ENCODE results near the gene ARHGAP31. TPM values are rescaled to one million over a fixed set of nuclear protein-coding genes. Genes with fewer than 3 reads are reported as not detected.
A peak's percentile ranks its signal among the peaks of the same experiment; 100 is the strongest.

The ARHGAP31 gene
- 10 to 100 TPM; 21.8 to 48.7 (median 22.9) TPM for total RNA-seq

DNA sequence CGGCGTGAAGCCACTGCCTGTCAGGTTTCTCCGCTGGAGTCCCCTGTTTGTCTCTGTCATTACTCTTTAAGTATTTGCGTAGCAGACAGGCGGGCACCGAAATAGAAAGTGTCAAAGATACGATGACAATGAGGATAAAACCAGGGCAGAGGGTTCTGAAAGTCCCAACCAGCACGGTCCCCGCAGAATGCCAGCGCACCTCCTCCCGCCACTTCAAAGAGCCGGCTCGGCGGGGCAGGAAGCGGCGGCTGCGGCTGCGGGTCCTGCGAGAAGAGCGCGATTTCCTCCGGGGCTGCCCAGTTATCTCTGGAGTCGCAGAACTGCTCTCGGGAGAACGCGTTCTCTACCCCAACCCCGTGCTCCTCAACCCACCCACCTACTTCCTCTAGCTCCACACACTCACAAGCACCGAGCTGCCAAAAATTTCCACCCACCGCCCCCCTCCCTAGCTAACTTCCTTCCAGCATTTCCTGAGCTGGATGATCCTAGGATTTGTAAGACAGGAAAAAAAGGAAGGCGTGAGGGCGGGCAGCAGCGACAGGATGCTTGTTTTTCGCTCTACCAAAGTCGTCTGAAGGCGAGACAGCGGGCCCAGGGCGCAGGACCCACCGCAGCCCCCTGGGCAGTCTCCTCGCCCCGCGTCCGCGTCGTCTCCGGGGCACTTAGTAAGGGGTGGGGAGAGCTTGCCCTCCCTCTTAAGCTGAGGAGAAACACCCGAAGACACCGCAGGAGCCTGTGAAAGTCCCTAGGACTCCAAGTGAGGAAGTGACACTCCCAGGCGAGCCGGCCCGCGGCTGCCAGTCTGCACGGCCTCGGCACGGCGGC is at the start of gene ARHGAP31:
TSS of gene ARHGAP31 (plus strand) at position 513 of the 825 bp plus-strand sequence. CDS start 522 bp downstream, outside the sequence.
- intact Hi-C loops (cut with DNase I; ENCODE audit: low total_unique reads), result no loop called here
- H3K4me3 ChIP-seq (ENCODE audit: low read depth, poor library complexity, severe bottlenecking), result peak within 1 kb of the TSS; percentile 43
- 1% methylated on average over 49 to 55 of the region's 55 CpGs for WGBS, 2 donors
- no peak for TF ChIP-seq CTCF (IDR thresholded peaks at IDR 0.05)
- TF ChIP-seq POLR2A (IDR thresholded peaks at IDR 0.05), result no peak
- DNase-seq (ENCODE audit: low spot score in 2 of 2), result peak; percentile 65 to 93

GRCh38 chr3:119245778-119246177 is 48.4 kb upstream of the ARHGAP31 start:
- no peak for TF ChIP-seq CTCF (IDR thresholded peaks at IDR 0.05)
- TF ChIP-seq POLR2A (IDR thresholded peaks at IDR 0.05), result no peak
- no peak overlapping the region for H3K4me3 ChIP-seq (ENCODE audit: low read depth, poor library complexity, severe bottlenecking)
- 76 to 83% methylated on average over 2 of the region's 2 CpGs for WGBS, 2 donors
- intact Hi-C loops (cut with DNase I; ENCODE audit: low total_unique reads), result no loop called here
- DNase-seq (ENCODE audit: low spot score in 2 of 2), result no peak

DNA sequence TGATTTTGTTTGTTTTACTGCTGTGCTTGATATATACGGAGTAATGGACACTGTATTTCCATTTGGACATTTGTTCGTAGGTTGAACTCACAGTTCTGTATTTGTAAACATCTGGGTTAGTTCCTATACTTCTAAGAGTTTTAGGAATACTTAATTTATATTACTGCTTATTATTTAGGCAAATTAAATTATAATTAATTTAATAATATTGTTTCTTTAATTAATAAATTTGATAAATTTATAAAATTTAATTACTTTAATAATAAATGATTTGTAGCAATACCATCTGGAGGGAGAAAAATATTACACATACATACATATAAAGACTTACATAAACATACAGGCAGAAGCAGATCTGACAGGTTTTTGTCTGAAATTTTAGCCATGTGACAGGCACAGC is 39.0 kb upstream of the ARHGAP31 start:
- DNase-seq (ENCODE audit: low spot score in 2 of 2), result no peak
- 92 to 94% methylated on average over 2 of the region's 2 CpGs for WGBS, 2 donors
- TF ChIP-seq POLR2A (IDR thresholded peaks at IDR 0.05) (no peak), CTCF (IDR thresholded peaks at IDR 0.05) (no peak)
- intact Hi-C loops (cut with DNase I; ENCODE audit: low total_unique reads), result no loop called here
- no peak overlapping the region for H3K4me3 ChIP-seq (ENCODE audit: low read depth, poor library complexity, severe bottlenecking)

DNA sequence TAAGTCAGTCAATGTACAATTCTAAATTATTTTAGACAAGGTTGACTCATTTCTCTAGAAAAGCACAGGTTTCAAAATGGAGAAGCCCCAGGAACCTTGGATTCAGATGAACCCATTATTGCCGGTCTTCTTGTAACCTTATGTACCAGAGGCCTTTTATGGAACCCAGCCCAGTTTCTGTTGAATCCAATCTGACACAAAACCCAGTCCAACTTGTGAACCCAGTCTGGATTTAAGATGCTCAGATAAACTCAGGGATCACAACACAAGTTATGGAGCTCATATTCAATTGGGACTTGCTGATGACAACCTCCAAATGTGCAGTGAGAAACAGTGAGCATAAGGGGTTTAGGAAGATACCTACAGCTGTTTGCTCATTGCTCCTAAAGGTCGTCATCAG is 37.1 kb upstream of the ARHGAP31 start:
- WGBS, 2 donors, result 55 to 68% methylated on average over 2 of the region's 2 CpGs
- no peak for TF ChIP-seq CTCF (IDR thresholded peaks at IDR 0.05)
- no peak for TF ChIP-seq POLR2A (IDR thresholded peaks at IDR 0.05)
- intact Hi-C loops (cut with DNase I; ENCODE audit: low total_unique reads), result no loop called here
- no peak for DNase-seq (ENCODE audit: low spot score in 2 of 2)
- no peak overlapping the region for H3K4me3 ChIP-seq (ENCODE audit: low read depth, poor library complexity, severe bottlenecking)

DNA sequence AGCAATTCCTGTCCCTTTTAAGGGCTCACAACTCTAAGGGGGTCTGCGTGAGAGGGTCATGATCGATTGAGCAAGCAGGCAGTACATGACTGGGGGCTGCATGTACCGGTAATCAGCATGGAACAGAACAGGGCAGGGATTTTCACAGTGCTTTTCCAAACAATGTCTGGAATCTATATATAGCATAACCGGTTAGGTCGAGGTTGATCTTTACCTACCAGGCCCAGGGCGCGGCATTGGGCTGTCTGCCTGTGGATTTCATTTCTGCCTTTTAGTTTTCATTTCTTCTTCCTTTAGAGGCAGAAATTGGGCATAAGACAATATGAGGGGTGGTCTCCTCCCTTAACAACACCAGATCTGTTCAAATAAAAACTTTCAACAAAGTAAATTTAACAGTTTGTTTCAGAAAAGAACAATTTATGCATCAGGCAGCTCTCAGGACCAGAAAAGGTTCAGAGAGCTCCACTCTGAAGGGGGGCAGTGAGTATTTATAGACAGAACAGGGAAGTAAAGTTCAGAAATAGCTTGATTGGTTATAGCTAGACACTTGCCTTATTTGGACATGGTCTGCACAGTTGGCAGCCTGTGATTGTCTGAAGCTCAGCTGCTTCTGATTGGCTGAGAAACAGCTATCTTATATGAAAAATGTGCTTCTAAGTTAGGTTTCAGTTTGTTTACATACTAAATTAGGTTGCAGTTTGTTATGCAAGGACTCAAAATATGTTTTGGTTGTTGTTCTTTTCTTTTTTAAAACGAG is 36.4 kb upstream of the ARHGAP31 start:
- WGBS, 2 donors, result 52 to 60% methylated on average over 8 of the region's 8 CpGs
- intact Hi-C loops (cut with DNase I; ENCODE audit: low total_unique reads), result no loop called here
- no peak for TF ChIP-seq CTCF (IDR thresholded peaks at IDR 0.05)
- no peak overlapping the region for H3K4me3 ChIP-seq (ENCODE audit: low read depth, poor library complexity, severe bottlenecking)
- DNase-seq (ENCODE audit: low spot score in 2 of 2), result no peak
